Keratinocyte (primary cell): ENCODE results near the gene MBP.

Experiments
- CTCF ChIP-seq, 3 experiments: IDR thresholded peaks in 1 of 3; conservative IDR thresholded peaks in 1 of 3; optimal IDR thresholded peaks in 1 of 3; 2 replicates in 2 of 3; 3 replicates in 1 of 3; pipeline versions ENCODE3 to v1.5.1; 2011; ENCODE audit warnings: low read length in 3 of 3, mild to moderate bottlenecking in 3 of 3, moderate library complexity in 2 of 3, control low read depth in 1 of 3, inconsistent platforms in 1 of 3; ENCODE audit not compliant: insufficient read depth in 2 of 3; ENCODE audit errors: extremely low read depth in 1 of 3
- EZH2 ChIP-seq: IDR thresholded peaks from one replicate; pipeline ENCODE4 v1.6.1; 2012; ENCODE audit warnings: inconsistent platforms, mild to moderate bottlenecking, low read length, moderate library complexity

GRCh38 chr18:77096936-77097886, 35.4 kb downstream of the MBP start:
- no peak for TF ChIP-seq CTCF (optimal IDR thresholded peaks at IDR 0.05 in 1 of 3, IDR thresholded peaks at IDR 0.05 in 1 of 3, conservative IDR thresholded peaks at IDR 0.05 in 1 of 3; ENCODE audit: extremely low read depth in 1 of 3, insufficient read depth in 2 of 3, low read length in 3 of 3)
- TF ChIP-seq EZH2: no peak
